Heart right ventricle (tissue), 16 donors: ENCODE results near the gene USP43. TPM values are rescaled to one million over a fixed set of nuclear protein-coding genes. Genes with fewer than 3 reads are reported as not detected.

Source experiments
- ATAC-seq, 8 donors: fragments of 200-7000 bp; cut with Tn5 transposase; one replicate each; pipeline ENCODE4 v1.9.1; 2020; ENCODE audit warnings: mild to moderate bottlenecking in 8 of 8, moderate library complexity in 8 of 8, moderate number of reproducible peaks in 1 of 8
- DNase-seq, 2 donors: peaks; one replicate each; pipeline ENCODE4 v3.0.0-alpha.2; 2020
- H3K27ac ChIP-seq, 10 donors: fragments of 200-600 bp; sonication (generic) in 2 of 10; one replicate each; pipeline versions ENCODE4 v1.5.0 to v1.8.0; 2020 to 2022; ENCODE audit warnings: mild to moderate bottlenecking in 3 of 10
- H3K27me3 ChIP-seq, 7 donors: fragments of 200-600 bp; one replicate each; pipeline ENCODE4 v1.8.0; 2021 to 2022; ENCODE audit warnings: mild to moderate bottlenecking in 2 of 7
- H3K36me3 ChIP-seq, 9 donors: fragments of 200-600 bp; sonication (generic) in 1 of 9; one replicate each; pipeline versions ENCODE4 v1.5.0 to v1.8.0; 2020 to 2022; ENCODE audit warnings: mild to moderate bottlenecking in 2 of 9
- H3K4me1 ChIP-seq, 9 donors: fragments of 200-600 bp; sonication (generic) in 1 of 9; one replicate each; pipeline versions ENCODE4 v1.5.0 to v1.8.0; 2020 to 2022; ENCODE audit warnings: mild to moderate bottlenecking in 4 of 9
- H3K4me3 ChIP-seq, 10 donors: fragments of 200-600 bp; sonication (generic) in 2 of 10; one replicate each; pipeline versions ENCODE4 v1.5.0 to v1.8.0; 2020 to 2022; ENCODE audit warnings: mild to moderate bottlenecking in 7 of 10, moderate library complexity in 2 of 10
- H3K9me3 ChIP-seq, 11 donors: fragments of 200-600 bp in 10 of 11; sonication (generic) in 2 of 11; one replicate each; pipeline versions ENCODE4 v1.5.0 to v1.8.0; 2013 to 2022; ENCODE audit warnings: mild to moderate bottlenecking in 2 of 11, control low read depth in 1 of 11, moderate library complexity in 1 of 11
- CTCF ChIP-seq, 9 donors: fragments of 200-600 bp; sonication (generic) in 2 of 9; IDR thresholded peaks; one replicate each; pipeline versions ENCODE4 v1.5.0 to v1.8.0; 2021 to 2022; ENCODE audit warnings: antibody characterized with exemption in 9 of 9, mild to moderate bottlenecking in 5 of 9, moderate library complexity in 1 of 9
- WGBS, 2 donors: extraction: QIAGEN DNeasy Blood & Tissue Kit; methylation state at CpG; one replicate each; pipeline ENCODE4 v1.1.7; 2013; ENCODE audit warnings: inconsistent platforms in 1 of 2; 5-methylcytosine and 5-hydroxymethylcytosine counted together
- intact Hi-C, 10 donors: fragments of 100-400 bp; cut with DNase I; formaldehyde crosslinking; loops; one replicate each; pipeline versions ENCODE4 v1.11.1 to v1.14.2; 2022
- polyA plus RNA-seq, 2 donors: library from polyadenylated mRNA; stranded (reverse); fragments of 200-250 nt; gene quantifications; one replicate each; pipeline ENCODE4 v1.2.3, GENCODE V29; 2013
- total RNA-seq, 10 donors: library from RNA; stranded (reverse); fragmentation: NEBNext Ultra II Directional in 3 of 10; extraction: Animal tissue kit (Norgen Biotek cat#: 25700) in 3 of 10; gene quantifications; one replicate each; pipeline versions ENCODE4 v1.2.1 to v1.2.4, GENCODE V29; 2021 to 2023
- donor health status: Arrhythmogenic right ventricular cardiomyopathy.
- donor health status: ischemic (EF 13 %, LVEDD 7.1; RV severe dilation, severe dysfunction).
- donor health status: healthy with polysubstance abuse.
- donor health status: DM: no; HTN: yes; CAD: no.
- donor health status: DM: no; HTN: no; CAD: no.
- donor health status: ischemic (EF 25% LVEDD 6.9; RV normal size, moderate dysfunction).
- donor health status: ischemic (EF 25% LVEDD 5.7; RV mildly dilated, moderate dysfunction).
- donor health status: healthy.
- donor health status: DM: yes; HTN: yes; CAD: no.
- donor health status: Ischemic cardiomyopathy.
- donor health status: ischemic (EF 35%, LVEDD 5.7; RV mildly dilated, moderate dysfunction).
- donor health status: nonischemic (EF 11% LVEDD 7.7; RV severe dilation, severe dysfunction).
- donor health status: DM: yes; HTN: yes; CAD: no.
- donor health status: PGD.
- donor health status: ischemic (EF 29% LVEDD 5.4; RV normal size, mild dysfunction).
- donor health status: nonischemic (EF 23%, LVEDD 6.1; RV moderate dilation, normal function).

Gene USP43
- total and polyA plus RNA-seq, 12 donors = 0.03 to 0.07 TPM; not detected in 10

GRCh38 chr17:9729735-9730420 lies 84.6 kb downstream of the USP43 start:
- TF ChIP-seq CTCF (IDR thresholded peaks at IDR 0.05) = no peak
- Histone ChIP-seq H3K4me3 (no peak overlapping the region), H3K27ac (no peak overlapping the region), H3K27me3 (peaks cover 0 to 37% (median 23%) of the 10 kb centered on the region in 7 donors), H3K4me1 (no peaks in the 10 kb centered on the region), H3K36me3 (no peaks in the 10 kb centered on the region), H3K9me3 (no peaks in the 10 kb centered on the region)
- intact Hi-C loops = loop anchor here (1.0 to 10.0 kb wide), 5 partner anchors 37 to 165 kb away; no protein-coding TSS in a partner anchor
- ATAC-seq (no peak), DNase-seq (no peak)
- WGBS, 2 donors = 75 to 79% methylated on average over 11 of the region's 11 CpGs

GRCh38 chr17:9750524-9750923 lies 105.2 kb downstream of the USP43 start:
- H3K4me3 ChIP-seq = no peak overlapping the region
- no peaks in the 10 kb centered on the region for H3K36me3 ChIP-seq
- ATAC-seq (peak in 6 of 8 donors; percentile 29 to 88 (median 66)), DNase-seq (peak in 1 of 2 donors; percentile 32)
- TF ChIP-seq CTCF (IDR thresholded peaks at IDR 0.05) = no peak
- 30 to 45% methylated on average over 9 of the region's 9 CpGs for WGBS, 2 donors
- peaks cover 0 to 24% (median 19%) of the 10 kb centered on the region in 7 donors for H3K27me3 ChIP-seq
- H3K9me3 ChIP-seq = peaks cover 0 to 6% (median 0%) of the 10 kb centered on the region in 11 donors
- H3K4me1 ChIP-seq = peaks cover 0 to 6% (median 0%) of the 10 kb centered on the region in 9 donors
- peak overlapping the region in 4 of 10 donors; percentile 5 to 47 (median 42) for H3K27ac ChIP-seq
- intact Hi-C loops = no loop called here

GRCh38 chr17:9755083-9755482 lies 109.8 kb downstream of the USP43 start:
- intact Hi-C loops = no loop called here
- WGBS, 2 donors = 79 to 90% methylated on average over 3 of the region's 3 CpGs
- peaks cover 0 to 6% (median 0%) of the 10 kb centered on the region in 9 donors for H3K4me1 ChIP-seq

GRCh38 chr17:9760266-9760665 lies 114.9 kb downstream of the USP43 start:
- H3K27ac ChIP-seq = no peak overlapping the region
- no peak overlapping the region for H3K4me3 ChIP-seq
- ATAC-seq (no peak), DNase-seq (no peak)
- intact Hi-C loops = no loop called here
- H3K36me3 ChIP-seq = no peaks in the 10 kb centered on the region
- WGBS, 2 donors = 94 to 95% methylated on average over 1 of the region's 1 CpG
- H3K9me3 ChIP-seq = peaks cover 0 to under 1% (median 0%) of the 10 kb centered on the region in 11 donors
- H3K27me3 ChIP-seq = peaks cover 0 to 16% (median 0%) of the 10 kb centered on the region in 7 donors
- no peaks in the 10 kb centered on the region for H3K4me1 ChIP-seq
- TF ChIP-seq CTCF (IDR thresholded peaks at IDR 0.05) = no peak

More at GRCh38 chr17:9755083-9755482, 109.8 kb downstream of the USP43 start:
- no peak for TF ChIP-seq CTCF (IDR thresholded peaks at IDR 0.05)
- Histone ChIP-seq H3K4me3 (no peak overlapping the region), H3K27me3 (peaks cover 0 to 28% (median 19%) of the 10 kb centered on the region in 7 donors), H3K27ac (no peak overlapping the region), H3K36me3 (no peaks in the 10 kb centered on the region), H3K9me3 (peaks cover 0 to 6% (median 0%) of the 10 kb centered on the region in 11 donors)
- ATAC-seq = no peak
- DNase-seq = no peak
